Neural crest cell (in vitro differentiated cells): Measurements from ENCODE around the gene DISC1. TPM values are rescaled to one million over a fixed set of nuclear protein-coding genes. Genes with fewer than 3 reads are reported as not detected.

Source experiments
- total RNA-seq: library from RNA; stranded (reverse); gene quantifications from 2 replicates; pipeline ENCODE4 v1.2.1, GENCODE V29; 2021

The DISC1 gene
- total RNA-seq, 1 donor from 2014 or later, result 13.7 TPM

Other genes with a start within 250 kb of the DISC1 start
- gene EGLN1, start 204.5 kb upstream of the DISC1 start, total RNA-seq, result 21.6 and 24.4 TPM in 2 replicates
- gene TSNAX, start 98.1 kb upstream of the DISC1 start, total RNA-seq, result 39.2 and 41.1 TPM in 2 replicates